Nephron progenitor cell (in vitro differentiated cells): Measurements from ENCODE around the gene TOMT.

Experiments used
- DNase-seq: peaks from one replicate; pipeline ENCODE4 v3.0.0; 2021
- H3K27ac Mint-ChIP-seq: 2 replicates; pipeline ENCODE4 v1.8.0; 2021; ENCODE audit warnings: mild to moderate bottlenecking, moderate library complexity, mixed read lengths
- H3K27me3 Mint-ChIP-seq: 2 replicates; pipeline ENCODE4 v1.8.0; 2021; ENCODE audit warnings: mild to moderate bottlenecking, low read depth, mixed read lengths; ENCODE audit not compliant: poor library complexity
- H3K36me3 Mint-ChIP-seq: 2 replicates; pipeline ENCODE4 v1.8.0; 2021; ENCODE audit warnings: low read depth, mixed read lengths
- H3K4me1 Mint-ChIP-seq: 2 replicates; pipeline ENCODE4 v1.8.0; 2021; ENCODE audit warnings: mixed read lengths
- H3K4me3 Mint-ChIP-seq: 2 replicates; pipeline ENCODE4 v1.8.0; 2021; ENCODE audit warnings: mild to moderate bottlenecking, moderate library complexity, mixed read lengths
- H3K9me3 Mint-ChIP-seq: 2 replicates; pipeline ENCODE4 v1.8.0; 2021; ENCODE audit warnings: mild to moderate bottlenecking, moderate library complexity, mixed read lengths
- CTCF ChIP-seq: fragments of 200-600 bp; sonication (generic); IDR thresholded peaks from 2 replicates; pipeline ENCODE4 v1.5.0; 2021; ENCODE audit warnings: antibody characterized with exemption

Gene TOMT

GRCh38 chr11:72091292-72091691 is 14.4 kb upstream of the TOMT start:
- Mint-ChIP-seq H3K27ac (no peak overlapping the region), H3K9me3 (no peaks in the 10 kb centered on the region), H3K4me3 (no peak overlapping the region), H3K36me3 (peaks cover 8% of the 10 kb centered on the region), H3K4me1 (peaks cover 5% of the 10 kb centered on the region), H3K27me3 (no peaks in the 10 kb centered on the region)
- peak; percentile 64 for TF ChIP-seq CTCF
- DNase-seq = peak; percentile 70

GRCh38 chr11:72098741-72099140 is 7.0 kb upstream of the TOMT start:
- TF ChIP-seq CTCF = no peak
- no peak overlapping the region for H3K4me3 Mint-ChIP-seq
- no peaks in the 10 kb centered on the region for H3K27me3 Mint-ChIP-seq
- peaks cover 30% of the 10 kb centered on the region for H3K4me1 Mint-ChIP-seq
- no peak overlapping the region for H3K27ac Mint-ChIP-seq
- peaks cover 35% of the 10 kb centered on the region for H3K36me3 Mint-ChIP-seq
- DNase-seq = no peak
- peaks cover under 1% of the 10 kb centered on the region for H3K9me3 Mint-ChIP-seq

GRCh38 chr11:72100009-72100408 is 5.7 kb upstream of the TOMT start:
- Mint-ChIP-seq H3K4me1 (peaks cover 43% of the 10 kb centered on the region), H3K27me3 (no peaks in the 10 kb centered on the region), H3K4me3 (no peak overlapping the region), H3K27ac (no peak overlapping the region), H3K9me3 (peaks cover 3% of the 10 kb centered on the region), H3K36me3 (peaks cover 33% of the 10 kb centered on the region)
- DNase-seq = no peak
- no peak for TF ChIP-seq CTCF

- TF ChIP-seq CTCF = no peak
- Mint-ChIP-seq H3K9me3 (peaks cover 3% of the 10 kb centered on the region), H3K27me3 (no peaks in the 10 kb centered on the region), H3K27ac (peak overlapping the region; percentile 83), H3K4me1 (peaks cover 44% of the 10 kb centered on the region), H3K36me3 (peaks cover 32% of the 10 kb centered on the region), H3K4me3 (no peak overlapping the region)
- no peak for DNase-seq
These were observed 5.3 kb upstream of the TOMT start for GRCh38 chr11:72100462-72100861.

- no peak for DNase-seq
- H3K27me3 Mint-ChIP-seq = peaks cover 3% of the 10 kb centered on the region
- peak overlapping the region; percentile 96 for H3K27ac Mint-ChIP-seq
- no peak for TF ChIP-seq CTCF
- H3K9me3 Mint-ChIP-seq = peaks cover 3% of the 10 kb centered on the region
- H3K36me3 Mint-ChIP-seq = peaks cover 28% of the 10 kb centered on the region
- H3K4me3 Mint-ChIP-seq = peak overlapping the region; percentile 93
- H3K4me1 Mint-ChIP-seq = peaks cover 44% of the 10 kb centered on the region
These were observed 3.6 kb upstream of the TOMT start for GRCh38 chr11:72102162-72102561.

GRCh38 chr11:72102631-72102945 is 3.1 kb upstream of the TOMT start:
- no peak for TF ChIP-seq CTCF
- H3K36me3 Mint-ChIP-seq = peaks cover 28% of the 10 kb centered on the region
- DNase-seq = no peak
- peak overlapping the region; percentile 93 for H3K4me3 Mint-ChIP-seq
- H3K4me1 Mint-ChIP-seq = peaks cover 44% of the 10 kb centered on the region
- peak overlapping the region; percentile 96 for H3K27ac Mint-ChIP-seq
- H3K9me3 Mint-ChIP-seq = peaks cover 3% of the 10 kb centered on the region
- peaks cover 3% of the 10 kb centered on the region for H3K27me3 Mint-ChIP-seq
